ENCODE measurements around the gene NRSN1. TPM values are rescaled to one million over a fixed set of nuclear protein-coding genes. Genes with fewer than 3 reads are reported as not detected.

The NRSN1 gene
- total and polyA plus RNA-seq, 2 of the 13 experiments (the other 11 are each of a cell fraction or from before 2014, with no cell fraction given), result not detected

DNA sequence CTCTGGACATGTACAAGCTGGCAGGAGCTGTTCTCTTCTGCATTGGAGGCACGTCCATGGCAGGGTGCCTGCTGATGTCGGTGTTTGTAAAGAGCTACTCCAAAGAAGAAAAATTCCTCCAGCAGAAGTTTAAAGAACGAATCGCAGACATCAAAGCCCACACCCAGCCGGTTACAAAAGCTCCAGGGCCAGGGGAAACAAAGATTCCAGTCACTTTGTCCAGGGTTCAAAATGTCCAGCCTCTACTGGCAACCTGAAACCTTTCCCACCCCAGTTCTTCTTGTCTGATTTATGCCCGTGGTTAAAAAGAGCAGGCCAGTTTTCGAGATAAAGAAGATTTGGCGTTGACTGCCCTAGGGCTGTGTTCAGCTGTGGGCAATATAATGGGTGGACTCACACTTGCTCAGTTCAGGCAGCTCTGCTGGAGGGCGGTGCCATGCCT lies 19.7 kb downstream of the NRSN1 start (continued):
- TF ChIP-seq, protein P1, sequence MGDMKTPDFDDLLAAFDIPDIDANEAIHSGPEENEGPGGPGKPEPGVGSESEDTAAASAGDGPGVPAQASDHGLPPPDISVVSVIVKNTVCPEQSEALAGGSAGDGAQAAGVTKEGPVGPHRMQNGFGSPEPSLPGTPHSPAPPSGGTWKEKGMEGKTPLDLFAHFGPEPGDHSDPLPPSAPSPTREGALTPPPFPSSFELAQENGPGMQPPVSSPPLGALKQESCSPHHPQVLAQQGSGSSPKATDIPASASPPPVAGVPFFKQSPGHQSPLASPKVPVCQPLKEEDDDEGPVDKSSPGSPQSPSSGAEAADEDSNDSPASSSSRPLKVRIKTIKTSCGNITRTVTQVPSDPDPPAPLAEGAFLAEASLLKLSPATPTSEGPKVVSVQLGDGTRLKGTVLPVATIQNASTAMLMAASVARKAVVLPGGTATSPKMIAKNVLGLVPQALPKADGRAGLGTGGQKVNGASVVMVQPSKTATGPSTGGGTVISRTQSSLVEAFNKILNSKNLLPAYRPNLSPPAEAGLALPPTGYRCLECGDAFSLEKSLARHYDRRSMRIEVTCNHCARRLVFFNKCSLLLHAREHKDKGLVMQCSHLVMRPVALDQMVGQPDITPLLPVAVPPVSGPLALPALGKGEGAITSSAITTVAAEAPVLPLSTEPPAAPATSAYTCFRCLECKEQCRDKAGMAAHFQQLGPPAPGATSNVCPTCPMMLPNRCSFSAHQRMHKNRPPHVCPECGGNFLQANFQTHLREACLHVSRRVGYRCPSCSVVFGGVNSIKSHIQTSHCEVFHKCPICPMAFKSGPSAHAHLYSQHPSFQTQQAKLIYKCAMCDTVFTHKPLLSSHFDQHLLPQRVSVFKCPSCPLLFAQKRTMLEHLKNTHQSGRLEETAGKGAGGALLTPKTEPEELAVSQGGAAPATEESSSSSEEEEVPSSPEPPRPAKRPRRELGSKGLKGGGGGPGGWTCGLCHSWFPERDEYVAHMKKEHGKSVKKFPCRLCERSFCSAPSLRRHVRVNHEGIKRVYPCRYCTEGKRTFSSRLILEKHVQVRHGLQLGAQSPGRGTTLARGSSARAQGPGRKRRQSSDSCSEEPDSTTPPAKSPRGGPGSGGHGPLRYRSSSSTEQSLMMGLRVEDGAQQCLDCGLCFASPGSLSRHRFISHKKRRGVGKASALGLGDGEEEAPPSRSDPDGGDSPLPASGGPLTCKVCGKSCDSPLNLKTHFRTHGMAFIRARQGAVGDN (CRISPR knock-in tag; IDR thresholded peaks at IDR 0.05), result no peak
- no peak for TF ChIP-seq MTF2 (CRISPR knock-in tag; IDR thresholded peaks at IDR 0.05; ENCODE audit: borderline replicate concordance)
- no peak for TF ChIP-seq FOXP1 (IDR thresholded peaks at IDR 0.05)
- peak; percentile 58; the same call in 1 of the 2 replicates for TF ChIP-seq FOXP1 (CRISPR knock-in tag; IDR thresholded peaks at IDR 0.05)
- no peak for TF ChIP-seq ZNF253 (CRISPR knock-in tag; IDR thresholded peaks at IDR 0.05; ENCODE audit: borderline replicate concordance)
- TF ChIP-seq, protein P2, sequence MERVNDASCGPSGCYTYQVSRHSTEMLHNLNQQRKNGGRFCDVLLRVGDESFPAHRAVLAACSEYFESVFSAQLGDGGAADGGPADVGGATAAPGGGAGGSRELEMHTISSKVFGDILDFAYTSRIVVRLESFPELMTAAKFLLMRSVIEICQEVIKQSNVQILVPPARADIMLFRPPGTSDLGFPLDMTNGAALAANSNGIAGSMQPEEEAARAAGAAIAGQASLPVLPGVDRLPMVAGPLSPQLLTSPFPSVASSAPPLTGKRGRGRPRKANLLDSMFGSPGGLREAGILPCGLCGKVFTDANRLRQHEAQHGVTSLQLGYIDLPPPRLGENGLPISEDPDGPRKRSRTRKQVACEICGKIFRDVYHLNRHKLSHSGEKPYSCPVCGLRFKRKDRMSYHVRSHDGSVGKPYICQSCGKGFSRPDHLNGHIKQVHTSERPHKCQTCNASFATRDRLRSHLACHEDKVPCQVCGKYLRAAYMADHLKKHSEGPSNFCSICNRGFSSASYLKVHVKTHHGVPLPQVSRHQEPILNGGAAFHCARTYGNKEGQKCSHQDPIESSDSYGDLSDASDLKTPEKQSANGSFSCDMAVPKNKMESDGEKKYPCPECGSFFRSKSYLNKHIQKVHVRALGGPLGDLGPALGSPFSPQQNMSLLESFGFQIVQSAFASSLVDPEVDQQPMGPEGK (CRISPR knock-in tag; IDR thresholded peaks at IDR 0.05), result peak; percentile 42; the same call in 1 of the 2 replicates
- TF ChIP-seq, protein P3, sequence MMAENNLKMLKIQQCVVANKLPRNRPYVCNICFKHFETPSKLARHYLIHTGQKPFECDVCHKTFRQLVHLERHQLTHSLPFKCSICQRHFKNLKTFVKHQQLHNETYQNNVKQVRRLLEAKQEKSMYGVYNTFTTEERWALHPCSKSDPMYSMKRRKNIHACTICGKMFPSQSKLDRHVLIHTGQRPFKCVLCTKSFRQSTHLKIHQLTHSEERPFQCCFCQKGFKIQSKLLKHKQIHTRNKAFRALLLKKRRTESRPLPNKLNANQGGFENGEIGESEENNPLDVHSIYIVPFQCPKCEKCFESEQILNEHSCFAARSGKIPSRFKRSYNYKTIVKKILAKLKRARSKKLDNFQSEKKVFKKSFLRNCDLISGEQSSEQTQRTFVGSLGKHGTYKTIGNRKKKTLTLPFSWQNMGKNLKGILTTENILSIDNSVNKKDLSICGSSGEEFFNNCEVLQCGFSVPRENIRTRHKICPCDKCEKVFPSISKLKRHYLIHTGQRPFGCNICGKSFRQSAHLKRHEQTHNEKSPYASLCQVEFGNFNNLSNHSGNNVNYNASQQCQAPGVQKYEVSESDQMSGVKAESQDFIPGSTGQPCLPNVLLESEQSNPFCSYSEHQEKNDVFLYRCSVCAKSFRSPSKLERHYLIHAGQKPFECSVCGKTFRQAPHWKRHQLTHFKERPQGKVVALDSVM (CRISPR knock-in tag; IDR thresholded peaks at IDR 0.05), result no peak
- TF ChIP-seq SSRP1 (CRISPR knock-in tag; IDR thresholded peaks at IDR 0.05), result no peak
- TF ChIP-seq SIN3B (IDR thresholded peaks at IDR 0.05; ENCODE audit: low read length), result no peak
- no peak for TF ChIP-seq FOSL1 (CRISPR knock-in tag; IDR thresholded peaks at IDR 0.05; ENCODE audit: borderline replicate concordance)
- no peak for TF ChIP-seq ZNF329 (CRISPR knock-in tag; IDR thresholded peaks at IDR 0.05; ENCODE audit: low read depth)
- TF ChIP-seq ZNF142 (CRISPR knock-in tag; IDR thresholded peaks at IDR 0.05), result no peak
- no peak for TF ChIP-seq ZBTB3 (CRISPR knock-in tag; IDR thresholded peaks at IDR 0.05; ENCODE audit: borderline replicate concordance, low read depth)
- TF ChIP-seq ZSCAN29 (CRISPR knock-in tag; conservative IDR thresholded peaks at IDR 0.05), result peak; percentile 80; the same call in 1 of the 2 replicates
- no peak for TF ChIP-seq AKAP8 (CRISPR knock-in tag; IDR thresholded peaks at IDR 0.05)
- no peak for TF ChIP-seq ZNF709 (CRISPR knock-in tag; IDR thresholded peaks at IDR 0.05)
